Osteocyte (in vitro differentiated cells): ENCODE data around the gene EIF4E3. TPM values are rescaled to one million over a fixed set of nuclear protein-coding genes. Genes with fewer than 3 reads are reported as not detected.

ENCODE experiments used
- DNase-seq: peaks from one replicate; pipeline ENCODE4 v3.0.0; 2021; ENCODE audit warnings: mixed read lengths; ENCODE audit not compliant: unreplicated experiment; ENCODE audit errors: extremely low spot score
- H3K27ac Mint-ChIP-seq: one replicate; pipeline ENCODE4 v1.8.0; 2021; ENCODE audit warnings: mild to moderate bottlenecking, mixed read lengths; ENCODE audit not compliant: unreplicated experiment
- H3K27me3 Mint-ChIP-seq: one replicate; pipeline ENCODE4 v1.8.0; 2021; ENCODE audit warnings: mixed read lengths; ENCODE audit not compliant: unreplicated experiment
- H3K36me3 Mint-ChIP-seq: one replicate; pipeline ENCODE4 v1.8.0; 2021; ENCODE audit warnings: mixed read lengths; ENCODE audit not compliant: unreplicated experiment
- H3K4me1 Mint-ChIP-seq: one replicate; pipeline ENCODE4 v1.8.0; 2021; ENCODE audit warnings: mixed read lengths; ENCODE audit not compliant: unreplicated experiment
- H3K4me3 Mint-ChIP-seq: one replicate; pipeline ENCODE4 v1.8.0; 2021; ENCODE audit warnings: mild to moderate bottlenecking, moderate library complexity, mixed read lengths; ENCODE audit not compliant: unreplicated experiment
- H3K9me3 Mint-ChIP-seq: one replicate; pipeline ENCODE4 v1.8.0; 2021; ENCODE audit warnings: mixed read lengths; ENCODE audit not compliant: unreplicated experiment
- CTCF ChIP-seq: fragments of 200-600 bp; sonication (generic); IDR thresholded peaks from 2 replicates; pipeline ENCODE4 v1.5.0; 2021; ENCODE audit warnings: antibody characterized with exemption, mild to moderate bottlenecking, moderate library complexity
- total RNA-seq: library from RNA; stranded (reverse); gene quantifications from 2 replicates; pipeline ENCODE4 v1.2.1, GENCODE V29; 2021

Gene EIF4E3
- total RNA-seq, 1 donor from 2014 or later = 7.7 TPM

- H3K27me3 Mint-ChIP-seq = no peaks in the 10 kb centered on the region
- H3K27ac Mint-ChIP-seq = no peak overlapping the region
- no peak for DNase-seq
- no peaks in the 10 kb centered on the region for H3K36me3 Mint-ChIP-seq
- H3K4me1 Mint-ChIP-seq = peaks cover 2% of the 10 kb centered on the region
- peaks cover under 1% of the 10 kb centered on the region for H3K9me3 Mint-ChIP-seq
- no peak for TF ChIP-seq CTCF
- no peak overlapping the region for H3K4me3 Mint-ChIP-seq
Observed at GRCh38 chr3:71646971-71647370, 78.2 kb downstream of the EIF4E3 start.

DNA sequence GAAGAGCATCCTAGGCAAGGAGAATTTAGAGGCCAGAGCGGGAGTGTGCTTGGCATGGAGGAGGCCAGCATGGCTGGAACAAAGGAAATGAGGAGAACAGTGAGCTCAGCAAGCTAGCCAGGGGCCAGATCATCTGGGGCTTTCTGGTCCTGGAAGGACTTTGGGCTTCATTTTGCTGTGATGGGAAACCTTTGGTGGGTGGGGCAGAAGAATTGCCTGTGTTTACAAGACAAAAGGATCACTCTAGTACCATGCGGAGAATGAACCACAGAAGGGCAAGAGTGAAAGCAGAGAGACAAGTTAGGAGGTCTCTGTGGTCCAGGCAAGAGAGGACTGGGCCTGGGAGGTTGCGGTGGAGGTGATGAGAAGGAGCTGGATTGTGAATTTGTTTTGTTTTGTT, 80.1 kb downstream of the EIF4E3 start:
- DNase-seq = no peak
- Mint-ChIP-seq H3K27ac (no peak overlapping the region), H3K4me3 (no peak overlapping the region), H3K36me3 (no peaks in the 10 kb centered on the region), H3K27me3 (no peaks in the 10 kb centered on the region), H3K9me3 (peaks cover 3% of the 10 kb centered on the region), H3K4me1 (peaks cover 2% of the 10 kb centered on the region)
- no peak for TF ChIP-seq CTCF

DNA sequence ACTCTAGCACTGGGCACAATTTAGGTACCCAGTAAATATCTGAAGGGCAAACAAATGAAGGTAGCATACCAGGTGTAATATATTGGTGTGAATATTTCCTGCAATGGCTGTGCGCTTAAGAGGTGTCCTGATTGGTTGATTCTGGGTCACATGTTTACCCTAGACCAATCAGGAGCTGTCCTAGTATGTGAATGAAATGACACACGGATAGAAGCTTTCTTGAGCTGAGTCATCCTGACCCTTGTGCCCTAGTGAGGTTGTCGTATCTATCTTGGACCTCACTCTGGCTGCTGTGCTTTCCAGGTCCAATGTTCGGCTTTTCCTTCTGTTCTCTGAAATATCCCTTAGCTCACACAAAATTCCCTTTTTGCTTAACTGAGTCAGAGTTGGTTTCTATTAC, 83.5 kb downstream of the EIF4E3 start:
- Mint-ChIP-seq H3K4me3 (no peak overlapping the region), H3K36me3 (no peaks in the 10 kb centered on the region), H3K4me1 (no peaks in the 10 kb centered on the region), H3K27ac (no peak overlapping the region), H3K27me3 (no peaks in the 10 kb centered on the region), H3K9me3 (peaks cover 3% of the 10 kb centered on the region)
- TF ChIP-seq CTCF = no peak
- no peak for DNase-seq

GRCh38 chr3:71640331-71640983, 84.7 kb downstream of the EIF4E3 start:
- Mint-ChIP-seq H3K36me3 (no peaks in the 10 kb centered on the region), H3K9me3 (peaks cover 3% of the 10 kb centered on the region), H3K4me3 (no peak overlapping the region), H3K27ac (no peak overlapping the region), H3K27me3 (peaks cover 2% of the 10 kb centered on the region), H3K4me1 (no peaks in the 10 kb centered on the region)
- DNase-seq = no peak
- no peak for TF ChIP-seq CTCF

DNA sequence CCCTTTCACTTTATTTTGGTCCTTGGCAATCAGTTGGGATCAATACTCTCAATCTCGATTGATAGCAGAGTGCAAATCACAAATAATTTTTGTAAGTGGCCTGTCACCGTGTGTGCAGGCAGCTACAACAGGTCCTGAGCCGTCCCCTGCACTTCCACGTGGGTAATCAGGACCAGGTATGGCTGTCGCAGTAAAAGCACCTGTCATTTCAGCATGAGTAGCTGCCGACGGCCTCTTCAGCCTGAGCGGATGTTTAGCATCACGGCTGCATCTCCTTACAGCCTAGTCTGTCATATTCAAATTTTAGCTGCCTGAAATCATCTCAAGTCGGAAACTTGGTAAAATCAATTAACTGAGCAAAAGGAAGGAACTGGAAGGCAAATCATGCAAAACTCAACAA, 88.7 kb downstream of the EIF4E3 start:
- DNase-seq = no peak
- no peaks in the 10 kb centered on the region for H3K4me1 Mint-ChIP-seq
- H3K4me3 Mint-ChIP-seq = no peak overlapping the region

More for the DNA sequence above, 88.7 kb downstream of the EIF4E3 start:
- Mint-ChIP-seq H3K27ac (no peak overlapping the region), H3K36me3 (no peaks in the 10 kb centered on the region), H3K27me3 (peaks cover 2% of the 10 kb centered on the region), H3K9me3 (no peaks in the 10 kb centered on the region)
- no peak for TF ChIP-seq CTCF
